ENCODE measurements around the gene ORM2. TPM values are rescaled to one million over a fixed set of nuclear protein-coding genes. Genes with fewer than 3 reads are reported as not detected.

ORM2 gene
- total and polyA plus RNA-seq, 2 experiments from 2014 or later, result 0.76 TPM

GRCh38 chr9:114356792-114357191 is 27.1 kb downstream of the ORM2 start:
- H3K36me3 Mint-ChIP-seq (ENCODE audit: low read depth), result peaks cover 67% of the 10 kb centered on the region
- DNase-seq (ENCODE audit: low spot score), result no peak
- H4K20me1 ChIP-seq (replicated peaks; ENCODE audit: insufficient read depth), result no peaks in the 10 kb centered on the region
- no peak overlapping the region for H3K4me3 Mint-ChIP-seq
- H3K36me3 ChIP-seq (ENCODE audit: insufficient read depth), result peaks cover 29% of the 10 kb centered on the region; the same call in 1 of the 2 replicates
- no peaks in the 10 kb centered on the region for H3K9me3 Mint-ChIP-seq
- no peak overlapping the region for H2AFZ ChIP-seq
- H3K27me3 ChIP-seq (ENCODE audit: insufficient read depth), result no peaks in the 10 kb centered on the region
- H3K9me2 ChIP-seq (ENCODE audit: insufficient read depth), result no peaks in the 10 kb centered on the region
- H3K4me3 ChIP-seq, result no peak overlapping the region
- H3K4me1 ChIP-seq (ENCODE audit: insufficient read depth), result no peaks in the 10 kb centered on the region
- no peaks in the 10 kb centered on the region for H3K79me2 ChIP-seq (replicated peaks; ENCODE audit: insufficient read depth)
- no peak for ATAC-seq
- H3K27ac Mint-ChIP-seq, result no peak overlapping the region; the same call in 1 of the 2 replicates
- H3K27ac ChIP-seq (ENCODE audit: low read depth), result no peak overlapping the region
- peaks cover 4% of the 10 kb centered on the region for H3K27me3 Mint-ChIP-seq (ENCODE audit: insufficient read depth, low read depth, poor library complexity)
- no peaks in the 10 kb centered on the region for H3F3A ChIP-seq (replicated peaks; ENCODE audit: low read depth)
- no peak for TF ChIP-seq ZNF462 (CRISPR knock-in tag; IDR thresholded peaks at IDR 0.05)
- no peaks in the 10 kb centered on the region for H3K4me1 Mint-ChIP-seq
- H3K4me2 ChIP-seq, result no peak overlapping the region

GRCh38 chr9:114357360-114357759 is 27.7 kb downstream of the ORM2 start:
- Mint-ChIP-seq H3K9me3 (no peaks in the 10 kb centered on the region), H3K27ac (no peak overlapping the region), H3K4me3 (no peak overlapping the region), H3K36me3 (ENCODE audit: low read depth) (peaks cover 64% of the 10 kb centered on the region), H3K27me3 (ENCODE audit: insufficient read depth, low read depth, poor library complexity) (peaks cover 4% of the 10 kb centered on the region), H3K4me1 (no peaks in the 10 kb centered on the region)
- Histone ChIP-seq H3K4me1 (ENCODE audit: insufficient read depth) (no peaks in the 10 kb centered on the region), H3K27ac (ENCODE audit: low read depth) (no peak overlapping the region), H3K4me3 (no peak overlapping the region), H3K9me2 (ENCODE audit: insufficient read depth) (no peaks in the 10 kb centered on the region), H4K20me1 (replicated peaks; ENCODE audit: insufficient read depth) (no peaks in the 10 kb centered on the region), H3F3A (replicated peaks; ENCODE audit: low read depth) (no peaks in the 10 kb centered on the region), H2AFZ (no peak overlapping the region), H3K27me3 (ENCODE audit: insufficient read depth) (no peaks in the 10 kb centered on the region), H3K36me3 (ENCODE audit: insufficient read depth) (peaks cover 29% of the 10 kb centered on the region; the same call in 1 of the 2 replicates), H3K4me2 (no peak overlapping the region), H3K79me2 (replicated peaks; ENCODE audit: insufficient read depth) (no peaks in the 10 kb centered on the region)
- ATAC-seq (no peak), DNase-seq (ENCODE audit: low spot score) (no peak)
- TF ChIP-seq ZNF462 (CRISPR knock-in tag; IDR thresholded peaks at IDR 0.05), result no peak
- no peak for TF ChIP-seq ZNF114 (CRISPR knock-in tag; IDR thresholded peaks at IDR 0.05)
- TF ChIP-seq EZH2phosphoT487 (IDR thresholded peaks at IDR 0.05; ENCODE audit: unreplicated experiment), result no peak
- TF ChIP-seq CREB1 (CRISPR knock-in tag; IDR thresholded peaks at IDR 0.05; ENCODE audit: low read depth), result no peak
- no peak for TF ChIP-seq STAT1 (IDR thresholded peaks at IDR 0.05; ENCODE audit: unreplicated experiment)
- no peak for TF ChIP-seq ZNF331 (CRISPR knock-in tag; IDR thresholded peaks at IDR 0.05; ENCODE audit: low read depth)
- TF ChIP-seq EZH2 (IDR thresholded peaks at IDR 0.05; ENCODE audit: low read depth, unreplicated experiment), result no peak
